ENCODE measurements around the gene PRDM5. TPM values are rescaled to one million over a fixed set of nuclear protein-coding genes. Genes with fewer than 3 reads are reported as not detected.
A peak's percentile ranks its signal among the peaks of the same experiment; 100 is the strongest.

Gene PRDM5
- total and polyA plus RNA-seq, 2 donors (not counting 3 experiments of a cell fraction or from before 2014, with no cell fraction given): 2.2 to 8.1 TPM

DNA sequence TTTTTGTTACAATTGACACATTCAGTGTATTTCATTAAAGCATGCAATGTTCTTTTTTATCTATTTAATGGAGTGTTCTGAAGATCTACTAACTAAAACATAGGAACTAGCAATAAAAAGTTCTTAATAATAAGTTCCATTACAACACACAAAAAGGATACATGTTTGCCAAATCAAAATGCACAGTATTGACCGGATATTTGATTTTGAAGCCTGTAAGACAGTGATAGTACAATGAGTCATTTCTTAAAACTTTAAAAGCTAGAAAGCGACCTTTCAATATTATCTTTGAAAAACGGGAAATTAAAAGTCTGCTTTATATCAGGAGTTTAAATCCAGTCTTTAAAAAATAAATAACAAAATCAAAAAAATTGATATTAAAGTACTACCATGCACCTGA is 2.4 kb upstream of the PRDM5 start:
- Histone ChIP-seq H2AFZ (ENCODE audit: low read depth, low read length) (no peak overlapping the region), H3K4me3 (replicated peaks in 1 of 3; ENCODE audit: insufficient read depth in 1 of 3, low read depth in 1 of 3, low read length in 3 of 3) (no peak overlapping the region), H3K4me2 (ENCODE audit: insufficient read depth, low read length) (no peak overlapping the region), H4K20me1 (replicated peaks; ENCODE audit: control insufficient read depth, extremely low read depth, insufficient read depth, low read length) (no peaks in the 10 kb centered on the region), H3K36me3 (ENCODE audit: control insufficient read depth in 2 of 2, extremely low read depth in 1 of 2, insufficient read depth in 2 of 2, low read length in 2 of 2) (no peaks in the 10 kb centered on the region), H3K79me2 (ENCODE audit: control insufficient read depth, insufficient read depth, low read length) (no peaks in the 10 kb centered on the region), H3K4me1 (ENCODE audit: control insufficient read depth, extremely low read depth, insufficient read depth, low read length) (peaks cover 5% of the 10 kb centered on the region), H3K27ac (ENCODE audit: insufficient read depth, low read depth, low read length) (no peak overlapping the region), H3K9me1 (replicated peaks; ENCODE audit: control insufficient read depth, extremely low read depth, insufficient read depth, low read length) (no peaks in the 10 kb centered on the region), H3K9me3 (replicated peaks; ENCODE audit: control insufficient read depth, insufficient read depth, low read length) (no peaks in the 10 kb centered on the region), H3K27me3 (ENCODE audit: control insufficient read depth in 2 of 2, insufficient read depth in 2 of 2, low read length in 2 of 2) (no peaks in the 10 kb centered on the region), H3K9ac (replicated peaks; ENCODE audit: extremely low read depth, insufficient read depth, low read length) (no peak overlapping the region)
- intact Hi-C loops (cut with micrococcal nuclease) (loop anchor here (5.0 kb wide), 2 partner anchors 208 to 232 kb away; no protein-coding TSS in a partner anchor), dilution Hi-C loops (cut with MboI; ENCODE audit: extremely low pct_ligation_motif_present, low sequenced_read_pairs) (no loop called here)
- TF ChIP-seq POLR2A (IDR thresholded peaks at IDR 0.05; ENCODE audit: low read depth, low read length) (no peak), JUN (IDR thresholded peaks at IDR 0.05; ENCODE audit: borderline replicate concordance, insufficient read depth, insufficient read length, low read depth) (peak; percentile 9), FOS (IDR thresholded peaks at IDR 0.05; ENCODE audit: borderline replicate concordance, insufficient read depth, low read length) (peak; percentile 13)
- TF ChIP-seq, protein P1, sequence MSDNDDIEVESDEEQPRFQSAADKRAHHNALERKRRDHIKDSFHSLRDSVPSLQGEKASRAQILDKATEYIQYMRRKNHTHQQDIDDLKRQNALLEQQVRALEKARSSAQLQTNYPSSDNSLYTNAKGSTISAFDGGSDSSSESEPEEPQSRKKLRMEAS (IDR thresholded peaks at IDR 0.05; ENCODE audit: insufficient read depth, insufficient read length): no peak
- TF ChIP-seq, protein P2, sequence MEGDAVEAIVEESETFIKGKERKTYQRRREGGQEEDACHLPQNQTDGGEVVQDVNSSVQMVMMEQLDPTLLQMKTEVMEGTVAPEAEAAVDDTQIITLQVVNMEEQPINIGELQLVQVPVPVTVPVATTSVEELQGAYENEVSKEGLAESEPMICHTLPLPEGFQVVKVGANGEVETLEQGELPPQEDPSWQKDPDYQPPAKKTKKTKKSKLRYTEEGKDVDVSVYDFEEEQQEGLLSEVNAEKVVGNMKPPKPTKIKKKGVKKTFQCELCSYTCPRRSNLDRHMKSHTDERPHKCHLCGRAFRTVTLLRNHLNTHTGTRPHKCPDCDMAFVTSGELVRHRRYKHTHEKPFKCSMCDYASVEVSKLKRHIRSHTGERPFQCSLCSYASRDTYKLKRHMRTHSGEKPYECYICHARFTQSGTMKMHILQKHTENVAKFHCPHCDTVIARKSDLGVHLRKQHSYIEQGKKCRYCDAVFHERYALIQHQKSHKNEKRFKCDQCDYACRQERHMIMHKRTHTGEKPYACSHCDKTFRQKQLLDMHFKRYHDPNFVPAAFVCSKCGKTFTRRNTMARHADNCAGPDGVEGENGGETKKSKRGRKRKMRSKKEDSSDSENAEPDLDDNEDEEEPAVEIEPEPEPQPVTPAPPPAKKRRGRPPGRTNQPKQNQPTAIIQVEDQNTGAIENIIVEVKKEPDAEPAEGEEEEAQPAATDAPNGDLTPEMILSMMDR (IDR thresholded peaks at IDR 0.05; ENCODE audit: extremely low read depth in 1 of 2, insufficient read depth in 1 of 2, low read depth in 1 of 2, low read length in 2 of 2): no peak
- ChIA-PET POLR2A (no interaction called here), CTCF (interaction anchor here (0.9 kb wide), 1 partner anchor 53 kb away, joined by 7 read pairs; no protein-coding TSS in a partner anchor)
- FAIRE-seq: peak; percentile 40
- peak; percentile 63 for DNase-seq (ENCODE audit: low read depth, low spot score)
- BruUV-seq (replicated peaks): no TSS peak

GRCh38 chr4:120923207-120923522 is 639 bp upstream of the PRDM5 start:
- H3K27me3 ChIP-seq (ENCODE audit: control insufficient read depth in 2 of 2, insufficient read depth in 2 of 2, low read length in 2 of 2): no peaks in the 10 kb centered on the region
- H4K20me1 ChIP-seq (replicated peaks; ENCODE audit: control insufficient read depth, extremely low read depth, insufficient read depth, low read length): no peaks in the 10 kb centered on the region
- H3K36me3 ChIP-seq (ENCODE audit: control insufficient read depth in 2 of 2, extremely low read depth in 1 of 2, insufficient read depth in 2 of 2, low read length in 2 of 2): no peaks in the 10 kb centered on the region
- POLR2A ChIA-PET: no interaction called here
- BruUV-seq (replicated peaks): no TSS peak
- intact Hi-C loops (cut with micrococcal nuclease) (loop anchor here (2.0 to 5.0 kb wide), 3 partner anchors 148 to 234 kb away; no protein-coding TSS in a partner anchor), dilution Hi-C loops (cut with MboI; ENCODE audit: extremely low pct_ligation_motif_present, low sequenced_read_pairs) (no loop called here)
- H2AFZ ChIP-seq (ENCODE audit: low read depth, low read length): peak overlapping the region; percentile 90
- peak overlapping the region; percentile 49 for H3K27ac ChIP-seq (ENCODE audit: insufficient read depth, low read depth, low read length)
- no peaks in the 10 kb centered on the region for H3K9me1 ChIP-seq (replicated peaks; ENCODE audit: control insufficient read depth, extremely low read depth, insufficient read depth, low read length)
- peak overlapping the region; percentile 40 for H3K9ac ChIP-seq (replicated peaks; ENCODE audit: extremely low read depth, insufficient read depth, low read length)
- H3K4me2 ChIP-seq (ENCODE audit: insufficient read depth, low read length): peak overlapping the region; percentile 94
- CTCF ChIA-PET: interaction anchor here (1.4 to 1.7 kb wide), 3 partner anchors 14 to 270 kb away, joined by 4 to 7 read pairs (median 5); no protein-coding TSS in a partner anchor
- H3K9me3 ChIP-seq (replicated peaks; ENCODE audit: control insufficient read depth, insufficient read depth, low read length): no peaks in the 10 kb centered on the region
- DNase-seq (ENCODE audit: low read depth, low spot score): no peak
- TF ChIP-seq JUN (IDR thresholded peaks at IDR 0.05; ENCODE audit: borderline replicate concordance, insufficient read depth, insufficient read length, low read depth) (no peak), POLR2AphosphoS5 (IDR thresholded peaks at IDR 0.05; ENCODE audit: insufficient read depth, low read depth, low read length) (no peak), EZH2 (IDR thresholded peaks at IDR 0.05; ENCODE audit: borderline replicate concordance, low read depth, low read length, severe bottlenecking) (no peak), POLR2A (IDR thresholded peaks at IDR 0.05; ENCODE audit: low read depth, low read length) (no peak), FOS (IDR thresholded peaks at IDR 0.05; ENCODE audit: borderline replicate concordance, insufficient read depth, low read length) (no peak), MYC (IDR thresholded peaks at IDR 0.05; ENCODE audit: low read depth, low read length) (no peak), GATA2 (IDR thresholded peaks at IDR 0.05; ENCODE audit: insufficient read depth, insufficient read length, low read depth, low read length) (no peak)
- TF ChIP-seq, protein P1 (IDR thresholded peaks at IDR 0.05; ENCODE audit: insufficient read depth, insufficient read length): no peak
- TF ChIP-seq, protein P2 (IDR thresholded peaks at IDR 0.05; ENCODE audit: extremely low read depth in 1 of 2, insufficient read depth in 1 of 2, low read depth in 1 of 2, low read length in 2 of 2): no peak
- FAIRE-seq: peak; percentile 52
- H3K4me3 ChIP-seq (replicated peaks in 1 of 3; ENCODE audit: insufficient read depth in 1 of 3, low read depth in 1 of 3, low read length in 3 of 3): peak overlapping the region; percentile 10 to 79 (median 68)
- peaks cover 5% of the 10 kb centered on the region for H3K4me1 ChIP-seq (ENCODE audit: control insufficient read depth, extremely low read depth, insufficient read depth, low read length)
- no peaks in the 10 kb centered on the region for H3K79me2 ChIP-seq (ENCODE audit: control insufficient read depth, insufficient read depth, low read length)

Data from endothelial cell of umbilical vein (primary cell).